OCI-LY3 (cell line): ENCODE measurements around the gene SPIN1.
A peak's percentile ranks its signal among the peaks of the same experiment; 100 is the strongest.

ENCODE experiments used
- H2AFZ ChIP-seq: fragments of 200-600, 300-600 bp; shearing (Covaris generic); 2 replicates; pipeline ENCODE4 v1.6.0; 2014; ENCODE audit warnings: antibody characterized with exemption, low read depth, low read length
- H3K27ac ChIP-seq: fragments of 200-600, 300-600 bp; sonication (generic); 2 replicates; pipeline ENCODE4 v1.5.1; 2014; ENCODE audit warnings: mild to moderate bottlenecking, low read length, moderate library complexity, mixed read lengths
- H3K27me3 ChIP-seq: fragments of 200-600, 300-600 bp; sonication (generic); 2 replicates; pipeline ENCODE4 v1.6.1; 2014; ENCODE audit warnings: low read depth, low read length, mixed read lengths
- H3K36me3 ChIP-seq: fragments of 200-600, 300-600 bp; sonication (generic); replicated peaks from 2 replicates; pipeline ENCODE3; 2014; ENCODE audit warnings: low read depth, low read length, mixed read lengths
- H3K4me1 ChIP-seq: fragments of 300-600, 200-600 bp; sonication (generic); 2 replicates; pipeline ENCODE4 v1.6.1; 2014; ENCODE audit warnings: low read length, mixed read lengths
- H3K4me2 ChIP-seq: fragments of 200-600, 300-600 bp; sonication (generic); 2 replicates; pipeline ENCODE4 v1.6.1; 2014; ENCODE audit warnings: low read length, mixed read lengths
- H3K4me3 ChIP-seq: fragments of 300-600, 200-600 bp; sonication (generic); 2 replicates; pipeline ENCODE4 v1.5.1; 2014; ENCODE audit warnings: antibody characterized with exemption, mild to moderate bottlenecking, low read length, moderate library complexity
- H3K79me2 ChIP-seq: fragments of 300-600, 200-600 bp; shearing (Covaris generic); 2 replicates; pipeline ENCODE4 v1.6.1; 2014; ENCODE audit warnings: mild to moderate bottlenecking, low read length, mixed read lengths
- H3K9ac ChIP-seq: fragments of 300-600, 200-600 bp; shearing (Covaris generic); 2 replicates; pipeline ENCODE4 v1.6.0; 2014; ENCODE audit warnings: mild to moderate bottlenecking, low read length, moderate library complexity
- H3K9me3 ChIP-seq: fragments of 200-600, 300-600 bp; shearing (Covaris generic); 2 replicates; pipeline ENCODE4 v1.6.1; 2014; ENCODE audit warnings: low read length, mixed read lengths; ENCODE audit not compliant: insufficient read depth
- H4K20me1 ChIP-seq: fragments of 200-600, 300-600 bp; sonication (generic); 2 replicates; pipeline ENCODE4 v1.6.1; 2016; ENCODE audit warnings: low read length, mixed read lengths; ENCODE audit not compliant: insufficient read depth
- EZH2phosphoT487 ChIP-seq: fragments of 200-600 bp; shearing (Covaris generic); IDR thresholded peaks from 2 replicates; pipeline ENCODE4 v1.6.1; 2018; ENCODE audit warnings: antibody characterized with exemption, mixed run types, low read depth
- TF ChIP-seq, protein P1 (sequence below): fragments of 200-600, 300-600 bp; sonication (generic); IDR thresholded peaks from 2 replicates; pipeline ENCODE4 v1.5.1; 2014; ENCODE audit warnings: antibody characterized with exemption, low read length, low read depth

Gene SPIN1

DNA sequence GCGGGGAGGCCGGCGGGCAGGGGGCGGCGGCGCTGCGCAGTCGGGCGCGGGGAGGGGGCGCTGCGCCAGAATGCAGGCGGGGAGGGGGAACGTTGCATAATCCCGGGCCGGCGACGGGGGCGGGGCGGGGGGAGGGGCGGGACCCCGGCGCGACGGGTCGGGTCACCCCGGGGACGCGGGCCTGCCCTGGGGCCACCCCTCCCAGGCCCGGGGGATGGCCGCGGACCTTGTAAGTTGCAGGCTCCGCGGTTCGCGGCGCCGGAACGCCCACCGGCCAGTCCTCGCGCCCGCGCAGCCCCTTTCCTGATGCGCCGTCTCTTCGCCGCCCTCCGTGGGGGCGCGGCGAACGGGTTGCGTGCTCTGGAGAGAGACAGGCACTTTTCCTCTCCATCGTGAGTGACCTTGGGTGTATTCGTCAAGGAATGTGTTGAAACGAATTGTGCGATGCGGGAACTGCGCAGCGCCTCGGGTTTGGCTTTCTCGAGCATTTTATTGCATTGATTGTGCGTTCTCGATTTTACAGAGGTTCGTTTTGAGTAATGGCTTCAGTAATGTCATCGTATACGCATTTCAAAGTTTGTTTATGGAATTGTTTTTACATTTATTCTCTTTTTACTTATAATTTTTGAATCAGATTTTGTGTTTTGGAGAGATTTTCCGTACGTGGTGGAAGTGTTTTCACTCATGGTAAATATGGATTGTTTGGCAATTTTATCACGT lies 802 bp downstream of the SPIN1 start:
- peak overlapping the region; percentile 79 for H3K4me2 ChIP-seq
- H3K27ac ChIP-seq = peak overlapping the region; percentile 37
- TF ChIP-seq, protein P1, sequence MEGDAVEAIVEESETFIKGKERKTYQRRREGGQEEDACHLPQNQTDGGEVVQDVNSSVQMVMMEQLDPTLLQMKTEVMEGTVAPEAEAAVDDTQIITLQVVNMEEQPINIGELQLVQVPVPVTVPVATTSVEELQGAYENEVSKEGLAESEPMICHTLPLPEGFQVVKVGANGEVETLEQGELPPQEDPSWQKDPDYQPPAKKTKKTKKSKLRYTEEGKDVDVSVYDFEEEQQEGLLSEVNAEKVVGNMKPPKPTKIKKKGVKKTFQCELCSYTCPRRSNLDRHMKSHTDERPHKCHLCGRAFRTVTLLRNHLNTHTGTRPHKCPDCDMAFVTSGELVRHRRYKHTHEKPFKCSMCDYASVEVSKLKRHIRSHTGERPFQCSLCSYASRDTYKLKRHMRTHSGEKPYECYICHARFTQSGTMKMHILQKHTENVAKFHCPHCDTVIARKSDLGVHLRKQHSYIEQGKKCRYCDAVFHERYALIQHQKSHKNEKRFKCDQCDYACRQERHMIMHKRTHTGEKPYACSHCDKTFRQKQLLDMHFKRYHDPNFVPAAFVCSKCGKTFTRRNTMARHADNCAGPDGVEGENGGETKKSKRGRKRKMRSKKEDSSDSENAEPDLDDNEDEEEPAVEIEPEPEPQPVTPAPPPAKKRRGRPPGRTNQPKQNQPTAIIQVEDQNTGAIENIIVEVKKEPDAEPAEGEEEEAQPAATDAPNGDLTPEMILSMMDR = no peak
- TF ChIP-seq EZH2phosphoT487 = no peak
- peaks cover 13% of the 10 kb centered on the region for H3K4me1 ChIP-seq
- peak overlapping the region; percentile 51; the same call in 1 of the 2 replicates for H2AFZ ChIP-seq
- H3K36me3 ChIP-seq = no peaks in the 10 kb centered on the region
- peaks cover 20% of the 10 kb centered on the region for H4K20me1 ChIP-seq
- H3K4me3 ChIP-seq = peak overlapping the region; percentile 88
- no peaks in the 10 kb centered on the region for H3K9me3 ChIP-seq
- H3K79me2 ChIP-seq = peaks cover 49% of the 10 kb centered on the region
- peak overlapping the region; percentile 68 for H3K9ac ChIP-seq
- no peaks in the 10 kb centered on the region for H3K27me3 ChIP-seq

DNA sequence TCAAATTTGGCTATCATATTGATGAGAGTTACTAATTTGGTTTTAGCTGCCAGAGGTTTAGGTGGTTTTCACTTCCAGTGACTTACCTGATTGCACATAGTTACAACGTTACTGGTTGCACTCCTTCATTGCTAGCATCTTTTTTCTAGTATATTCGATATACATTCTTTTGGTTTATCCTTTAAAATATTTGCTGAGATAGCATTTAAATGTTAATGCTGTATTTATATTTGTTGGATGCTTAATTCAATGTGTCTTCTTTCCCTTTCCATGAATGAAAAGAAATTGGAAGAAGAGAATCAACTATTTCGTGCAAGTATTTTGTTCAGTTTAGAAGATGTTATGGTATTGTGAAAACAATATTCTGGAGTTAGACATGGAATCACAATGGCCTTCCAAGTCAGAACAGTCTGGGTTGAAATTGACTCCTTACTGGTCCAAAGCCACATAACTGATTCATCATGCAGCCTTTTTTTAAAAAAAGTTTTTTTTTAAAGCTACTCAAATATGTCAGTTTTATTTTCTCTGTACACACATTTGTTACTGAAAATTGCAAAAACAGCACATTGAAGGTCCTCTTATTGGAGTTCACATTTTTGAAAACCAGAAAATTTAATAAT lies 2.2 kb downstream of the SPIN1 start:
- TF ChIP-seq, protein P1 = no peak
- no peak for TF ChIP-seq EZH2phosphoT487
- no peak overlapping the region for H2AFZ ChIP-seq
- H3K4me2 ChIP-seq = no peak overlapping the region
- H3K9me3 ChIP-seq = no peaks in the 10 kb centered on the region
- H3K9ac ChIP-seq = no peak overlapping the region
- peaks cover 20% of the 10 kb centered on the region for H4K20me1 ChIP-seq
- H3K4me1 ChIP-seq = peaks cover 13% of the 10 kb centered on the region
- peaks cover 60% of the 10 kb centered on the region for H3K79me2 ChIP-seq
- H3K4me3 ChIP-seq = no peak overlapping the region
- H3K27me3 ChIP-seq = no peaks in the 10 kb centered on the region
- H3K27ac ChIP-seq = no peak overlapping the region
- no peaks in the 10 kb centered on the region for H3K36me3 ChIP-seq

DNA sequence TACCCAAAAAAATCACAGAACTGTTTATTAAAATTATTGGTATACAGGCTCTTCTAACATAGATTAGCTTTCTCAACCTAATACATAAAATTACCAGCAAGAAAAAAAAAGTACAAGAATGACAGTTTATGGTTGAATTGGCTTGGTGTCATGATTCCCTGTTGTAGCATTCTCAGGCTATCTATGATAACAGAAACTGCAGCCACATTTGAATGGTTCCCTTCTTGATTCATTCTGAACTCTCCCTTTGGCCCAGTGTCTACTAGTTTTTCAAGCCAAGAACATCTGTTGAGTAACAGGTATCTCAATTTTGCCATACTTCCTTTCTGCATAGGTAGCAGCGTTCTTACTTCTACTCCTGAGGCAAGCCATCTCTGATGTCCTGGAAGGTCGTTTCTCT lies 3.0 kb downstream of the SPIN1 start:
- Histone ChIP-seq H3K27ac (no peak overlapping the region), H3K36me3 (no peaks in the 10 kb centered on the region), H3K79me2 (peaks cover 65% of the 10 kb centered on the region), H3K4me1 (peaks cover 13% of the 10 kb centered on the region), H3K27me3 (no peaks in the 10 kb centered on the region), H3K9me3 (no peaks in the 10 kb centered on the region), H4K20me1 (peaks cover 20% of the 10 kb centered on the region), H3K4me2 (no peak overlapping the region), H3K9ac (no peak overlapping the region), H2AFZ (no peak overlapping the region), H3K4me3 (no peak overlapping the region)
- TF ChIP-seq EZH2phosphoT487 = no peak
- TF ChIP-seq, protein P1 = no peak

GRCh38 chr9:88391921-88392320 lies 3.7 kb downstream of the SPIN1 start:
- Histone ChIP-seq H3K27ac (no peak overlapping the region), H3K9me3 (no peaks in the 10 kb centered on the region), H3K9ac (no peak overlapping the region), H3K36me3 (no peaks in the 10 kb centered on the region), H3K4me3 (no peak overlapping the region), H4K20me1 (peaks cover 20% of the 10 kb centered on the region), H3K4me2 (no peak overlapping the region), H3K27me3 (no peaks in the 10 kb centered on the region), H3K79me2 (peaks cover 71% of the 10 kb centered on the region), H3K4me1 (peaks cover 13% of the 10 kb centered on the region), H2AFZ (no peak overlapping the region)
- TF ChIP-seq, protein P1 = no peak
- TF ChIP-seq EZH2phosphoT487 = no peak
